SK-N-SH treated with all-trans-retinoic acid at 6 μM for 48 hours (cell line): ENCODE results near the gene HIGD2B.
"Not testable (repeated sequence)": the region's sequence is repeated elsewhere in the genome, so short reads cannot be mapped to it uniquely, and the experiment has no call there.

ENCODE experiments used
- ARNTL ChIP-seq: fragments of 450-650 bp; formaldehyde crosslinking; IDR thresholded peaks from 2 replicates; pipeline ENCODE4 v1.5.0; 2020; ENCODE audit warnings: low read depth, mild to moderate bottlenecking, moderate library complexity, borderline replicate concordance
- CSDC2 ChIP-seq: fragments of 250-450 bp; sonication (Bioruptor Pico); IDR thresholded peaks from 2 replicates; pipeline ENCODE4 v1.5.0; 2020; ENCODE audit warnings: mild to moderate bottlenecking, moderate library complexity
- GLIS3 ChIP-seq: fragments of 250-450 bp; sonication (Bioruptor Pico); IDR thresholded peaks from 2 replicates; pipeline ENCODE4 v1.5.0; 2020; ENCODE audit warnings: mild to moderate bottlenecking, moderate library complexity
- OSR1 ChIP-seq: fragments of 250-450 bp; sonication (Bioruptor Pico); IDR thresholded peaks from 2 replicates; pipeline ENCODE4 v1.8.0; 2022; ENCODE audit warnings: moderate library complexity, mild to moderate bottlenecking, inconsistent platforms
- RARB ChIP-seq: fragments of 250-450 bp; sonication (Bioruptor Pico); IDR thresholded peaks from 2 replicates; pipeline ENCODE4 v1.8.0; 2021; ENCODE audit warnings: mild to moderate bottlenecking, moderate library complexity
- TCF4 ChIP-seq: fragments of 250-450 bp; sonication (Bioruptor Pico); IDR thresholded peaks from 2 replicates; pipeline ENCODE4 v1.8.0; 2021; ENCODE audit warnings: mild to moderate bottlenecking, moderate library complexity, borderline replicate concordance
- ZFP3 ChIP-seq: fragments of 250-450 bp; sonication (Bioruptor Pico); IDR thresholded peaks from 2 replicates; pipeline ENCODE4 v1.5.0; 2020; ENCODE audit warnings: mild to moderate bottlenecking, moderate library complexity
- ZFP30 ChIP-seq: fragments of 450-650 bp; formaldehyde crosslinking; IDR thresholded peaks from 2 replicates; pipeline ENCODE4 v1.5.0; 2022; ENCODE audit warnings: mild to moderate bottlenecking, moderate library complexity
- TF ChIP-seq, protein P1 (sequence below): fragments of 250-450 bp; sonication (Bioruptor Pico); IDR thresholded peaks from 2 replicates; pipeline ENCODE4 v1.5.1; 2020; ENCODE audit warnings: low read depth, mild to moderate bottlenecking, moderate library complexity
- TF ChIP-seq, protein P2 (sequence below): fragments of 250-450 bp; sonication (Bioruptor Pico); IDR thresholded peaks from 2 replicates; pipeline ENCODE4 v1.8.0; 2020; ENCODE audit warnings: mild to moderate bottlenecking, moderate library complexity, borderline replicate concordance

DNA sequence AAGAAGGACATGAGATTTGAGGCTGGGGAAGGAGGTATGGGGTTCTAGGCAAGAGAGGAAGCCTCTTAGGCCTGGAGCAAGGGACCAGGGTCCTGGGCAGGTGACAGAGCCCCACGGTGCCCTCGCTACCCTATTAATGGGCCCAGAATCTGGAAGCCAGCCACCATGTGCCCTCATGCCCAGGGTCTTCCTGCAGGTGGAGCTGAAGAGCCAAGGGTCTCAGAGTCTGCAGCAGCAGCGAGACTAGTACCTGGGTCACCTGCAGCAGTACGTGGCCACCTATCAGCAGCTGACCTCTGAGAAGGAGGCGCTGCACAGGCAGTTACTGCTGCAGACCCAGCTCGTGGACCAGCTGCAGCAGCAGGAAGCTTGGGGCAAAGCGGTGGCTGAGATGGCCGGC, 22.1 kb downstream of the HIGD2B start:
- not testable (repeated sequence) for TF ChIP-seq ZFP3; OSR1 (CRISPR knock-in tag); RARB (CRISPR knock-in tag); CSDC2 (CRISPR knock-in tag); GLIS3 (CRISPR knock-in tag); ZFP30 (CRISPR knock-in tag); TCF4 (CRISPR knock-in tag); ARNTL (CRISPR knock-in tag)
- TF ChIP-seq, protein P1, sequence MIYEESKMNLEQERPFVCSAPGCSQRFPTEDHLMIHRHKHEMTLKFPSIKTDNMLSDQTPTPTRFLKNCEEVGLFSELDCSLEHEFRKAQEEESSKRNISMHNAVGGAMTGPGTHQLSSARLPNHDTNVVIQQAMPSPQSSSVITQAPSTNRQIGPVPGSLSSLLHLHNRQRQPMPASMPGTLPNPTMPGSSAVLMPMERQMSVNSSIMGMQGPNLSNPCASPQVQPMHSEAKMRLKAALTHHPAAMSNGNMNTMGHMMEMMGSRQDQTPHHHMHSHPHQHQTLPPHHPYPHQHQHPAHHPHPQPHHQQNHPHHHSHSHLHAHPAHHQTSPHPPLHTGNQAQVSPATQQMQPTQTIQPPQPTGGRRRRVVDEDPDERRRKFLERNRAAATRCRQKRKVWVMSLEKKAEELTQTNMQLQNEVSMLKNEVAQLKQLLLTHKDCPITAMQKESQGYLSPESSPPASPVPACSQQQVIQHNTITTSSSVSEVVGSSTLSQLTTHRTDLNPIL: not testable (repeated sequence)
- TF ChIP-seq, protein P2, sequence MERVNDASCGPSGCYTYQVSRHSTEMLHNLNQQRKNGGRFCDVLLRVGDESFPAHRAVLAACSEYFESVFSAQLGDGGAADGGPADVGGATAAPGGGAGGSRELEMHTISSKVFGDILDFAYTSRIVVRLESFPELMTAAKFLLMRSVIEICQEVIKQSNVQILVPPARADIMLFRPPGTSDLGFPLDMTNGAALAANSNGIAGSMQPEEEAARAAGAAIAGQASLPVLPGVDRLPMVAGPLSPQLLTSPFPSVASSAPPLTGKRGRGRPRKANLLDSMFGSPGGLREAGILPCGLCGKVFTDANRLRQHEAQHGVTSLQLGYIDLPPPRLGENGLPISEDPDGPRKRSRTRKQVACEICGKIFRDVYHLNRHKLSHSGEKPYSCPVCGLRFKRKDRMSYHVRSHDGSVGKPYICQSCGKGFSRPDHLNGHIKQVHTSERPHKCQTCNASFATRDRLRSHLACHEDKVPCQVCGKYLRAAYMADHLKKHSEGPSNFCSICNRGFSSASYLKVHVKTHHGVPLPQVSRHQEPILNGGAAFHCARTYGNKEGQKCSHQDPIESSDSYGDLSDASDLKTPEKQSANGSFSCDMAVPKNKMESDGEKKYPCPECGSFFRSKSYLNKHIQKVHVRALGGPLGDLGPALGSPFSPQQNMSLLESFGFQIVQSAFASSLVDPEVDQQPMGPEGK (CRISPR knock-in tag): not testable (repeated sequence)
